ENCODE results near the gene MIPEP.

The MIPEP gene

GRCh38 chr13:23852351-23852750 lies 36.8 kb downstream of the MIPEP start:
- no peak for DNase-seq (ENCODE audit: low read depth)

GRCh38 chr13:23851106-23851505 lies 38.1 kb downstream of the MIPEP start:
- no peak for DNase-seq (ENCODE audit: low read depth)

- no peak for DNase-seq (ENCODE audit: low read depth)
These were observed 39.1 kb downstream of the MIPEP start for GRCh38 chr13:23850134-23850533.

- DNase-seq (ENCODE audit: low read depth): no peak
These were observed 39.5 kb downstream of the MIPEP start for GRCh38 chr13:23849670-23850069.

GRCh38 chr13:23848646-23849141 lies 40.5 kb downstream of the MIPEP start:
- no peak for DNase-seq (ENCODE audit: low read depth)

- no peak for DNase-seq (ENCODE audit: low read depth)
These were observed 41.2 kb downstream of the MIPEP start for GRCh38 chr13:23848019-23848418.

GRCh38 chr13:23847497-23847896 lies 41.7 kb downstream of the MIPEP start:
- no peak for DNase-seq (ENCODE audit: low read depth)

- DNase-seq (ENCODE audit: low read depth): no peak
These were observed 44.0 kb downstream of the MIPEP start for GRCh38 chr13:23845105-23845725.

- no peak for DNase-seq (ENCODE audit: low read depth)
These were observed 45.1 kb downstream of the MIPEP start for GRCh38 chr13:23844132-23844531.

- no peak for DNase-seq (ENCODE audit: low read depth)
These were observed 45.8 kb downstream of the MIPEP start for GRCh38 chr13:23843436-23843835.

- no peak for DNase-seq (ENCODE audit: low read depth)
These were observed 46.8 kb downstream of the MIPEP start for GRCh38 chr13:23842406-23842805.

- no peak for DNase-seq (ENCODE audit: low read depth)
These were observed 55.2 kb downstream of the MIPEP start for GRCh38 chr13:23833733-23834611.

- no peak for DNase-seq (ENCODE audit: low read depth)
These were observed 60.3 kb downstream of the MIPEP start for GRCh38 chr13:23828866-23829265.

GRCh38 chr13:23828086-23828485 lies 61.1 kb downstream of the MIPEP start:
- no peak for DNase-seq (ENCODE audit: low read depth)

- no peak for DNase-seq (ENCODE audit: low read depth)
These were observed 64.0 kb downstream of the MIPEP start for GRCh38 chr13:23825179-23825578.

GRCh38 chr13:23824371-23824770 lies 64.8 kb downstream of the MIPEP start:
- no peak for DNase-seq (ENCODE audit: low read depth)

- DNase-seq (ENCODE audit: low read depth): no peak
These were observed 66.9 kb downstream of the MIPEP start for GRCh38 chr13:23822252-23822824.

GRCh38 chr13:23820530-23820929 lies 68.7 kb downstream of the MIPEP start:
- no peak for DNase-seq (ENCODE audit: low read depth)

- no peak for DNase-seq (ENCODE audit: low read depth)
These were observed 71.4 kb downstream of the MIPEP start for GRCh38 chr13:23817830-23818229.

GRCh38 chr13:23817136-23817535 lies 72.1 kb downstream of the MIPEP start:
- no peak for DNase-seq (ENCODE audit: low read depth)

- no peak for DNase-seq (ENCODE audit: low read depth)
These were observed 75.6 kb downstream of the MIPEP start for GRCh38 chr13:23813635-23814034.

- no peak for DNase-seq (ENCODE audit: low read depth)
These were observed 77.7 kb downstream of the MIPEP start for GRCh38 chr13:23811366-23812062.

All from stimulated activated CD4-positive, alpha-beta T cell treated with anti-CD3 and anti-CD28 coated beads, Interleukin-2, amount 100 ng/mL, for 4 hours (primary cell).